Ecto neural progenitor cell (in vitro differentiated cells): ENCODE results near the gene DNAJB4.

Source experiments
- DNase-seq: peaks from one replicate; pipeline ENCODE4 v3.0.0-alpha.2; 2018; ENCODE audit warnings: low spot score

DNAJB4 gene

GRCh38 chr1:78038071-78038470 lies 33.3 kb downstream of the DNAJB4 start:
- DNase-seq = no peak

GRCh38 chr1:78038491-78038939 lies 33.8 kb downstream of the DNAJB4 start:
- DNase-seq = no peak

GRCh38 chr1:78040484-78041089 lies 35.8 kb downstream of the DNAJB4 start:
- no peak for DNase-seq

GRCh38 chr1:78043436-78043835 lies 38.7 kb downstream of the DNAJB4 start:
- no peak for DNase-seq

GRCh38 chr1:78044796-78045562 lies 40.2 kb downstream of the DNAJB4 start:
- DNase-seq = no peak

- DNase-seq = no peak
These were observed 40.8 kb downstream of the DNAJB4 start for GRCh38 chr1:78045563-78045925.

- DNase-seq = peak; percentile 58
These were observed 41.4 kb downstream of the DNAJB4 start, which contains the start of gene GIPC2 for GRCh38 chr1:78045926-78046778. TSS of gene GIPC2 (plus strand) at chr1:78045966. CDS start at chr1:78046095, 129 bp downstream.

- DNase-seq = no peak
These were observed 42.4 kb downstream of the DNAJB4 start for GRCh38 chr1:78047106-78047505.

GRCh38 chr1:78047631-78048030 lies 42.9 kb downstream of the DNAJB4 start:
- no peak for DNase-seq

GRCh38 chr1:78048446-78048845 lies 43.7 kb downstream of the DNAJB4 start:
- no peak for DNase-seq

- DNase-seq = no peak
These were observed 44.7 kb downstream of the DNAJB4 start for GRCh38 chr1:78049396-78049795.

GRCh38 chr1:78051005-78051404 lies 46.3 kb downstream of the DNAJB4 start:
- no peak for DNase-seq

- DNase-seq = no peak
These were observed 48.1 kb downstream of the DNAJB4 start for GRCh38 chr1:78052685-78053405.

- no peak for DNase-seq
These were observed 48.8 kb downstream of the DNAJB4 start for GRCh38 chr1:78053498-78053897.

- no peak for DNase-seq
These were observed 49.8 kb downstream of the DNAJB4 start for GRCh38 chr1:78054559-78054958.

- DNase-seq = no peak
These were observed 50.2 kb downstream of the DNAJB4 start for GRCh38 chr1:78054972-78055371.

- no peak for DNase-seq
These were observed 50.9 kb downstream of the DNAJB4 start for GRCh38 chr1:78055565-78056132.

- no peak for DNase-seq
These were observed 53.9 kb downstream of the DNAJB4 start for GRCh38 chr1:78058670-78059069.

- no peak for DNase-seq
These were observed 56.3 kb downstream of the DNAJB4 start for GRCh38 chr1:78060857-78061563.

GRCh38 chr1:78061825-78062523 lies 57.2 kb downstream of the DNAJB4 start:
- DNase-seq = no peak
